HG03439 (cell line): Measurements from ENCODE around the gene SLC7A6.

ENCODE experiments used
- ATAC-seq: cut with Tn5 transposase; IDR thresholded peaks from one replicate; pipeline ENCODE4 v1.9.1; 2021; ENCODE audit warnings: mild to moderate bottlenecking, moderate library complexity; ENCODE audit not compliant: unreplicated experiment

SLC7A6 gene

GRCh38 chr16:68339214-68339613 lies 74.9 kb downstream of the SLC7A6 start:
- ATAC-seq: no peak

- no peak for ATAC-seq
Measured at GRCh38 chr16:68342620-68343019, 78.3 kb downstream of the SLC7A6 start.

- no peak for ATAC-seq
Measured at GRCh38 chr16:68343137-68343536, 78.8 kb downstream of the SLC7A6 start.

GRCh38 chr16:68344252-68344651 lies 79.9 kb downstream of the SLC7A6 start:
- ATAC-seq: no peak

- ATAC-seq: no peak
Measured at GRCh38 chr16:68345351-68345810, 81.1 kb downstream of the SLC7A6 start.

- no peak for ATAC-seq
Measured at GRCh38 chr16:68345958-68346635, 81.8 kb downstream of the SLC7A6 start.

- no peak for ATAC-seq
Measured at GRCh38 chr16:68346892-68347480, 82.7 kb downstream of the SLC7A6 start.

GRCh38 chr16:68347605-68348004 lies 83.3 kb downstream of the SLC7A6 start:
- no peak for ATAC-seq

- ATAC-seq: no peak
Measured at GRCh38 chr16:68348639-68349445, 84.5 kb downstream of the SLC7A6 start.

GRCh38 chr16:68349838-68350410 lies 85.6 kb downstream of the SLC7A6 start:
- no peak for ATAC-seq

- no peak for ATAC-seq
Measured at GRCh38 chr16:68350813-68351350, 86.6 kb downstream of the SLC7A6 start.
